HEK293 (cell line): ENCODE measurements around the gene TRIM28.

Source experiments
- CTCF ChIP-seq: fragments of 450-650 bp; formaldehyde crosslinking; IDR thresholded peaks from 2 replicates; pipeline ENCODE4 v1.5.1; 2016; ENCODE audit warnings: missing biosample characterization, missing genetic modification characterization
- KLF16 ChIP-seq: fragments of 450-650 bp; formaldehyde crosslinking; IDR thresholded peaks from 2 replicates; pipeline ENCODE4 v1.5.1; 2017; ENCODE audit warnings: missing biosample characterization, missing genetic modification characterization
- KLF9 ChIP-seq: fragments of 450-650 bp; formaldehyde crosslinking; IDR thresholded peaks from 2 replicates; pipeline ENCODE4 v1.5.1; 2016; ENCODE audit warnings: missing biosample characterization, missing genetic modification characterization, low read depth
- RBAK ChIP-seq: fragments of 450-650 bp; formaldehyde crosslinking; IDR thresholded peaks from 2 replicates; pipeline ENCODE4 v1.5.1; 2016; ENCODE audit warnings: missing biosample characterization, missing genetic modification characterization
- SALL2 ChIP-seq: fragments of 450-650 bp; formaldehyde crosslinking; IDR thresholded peaks from 2 replicates; pipeline ENCODE4 v1.5.0; 2017; ENCODE audit warnings: missing biosample characterization, mild to moderate bottlenecking, missing genetic modification characterization, borderline replicate concordance
- ZNF155 ChIP-seq: fragments of 450-650 bp; formaldehyde crosslinking; IDR thresholded peaks from 2 replicates; pipeline ENCODE4 v1.5.1; 2016; ENCODE audit warnings: missing biosample characterization, missing genetic modification characterization
- ZNF324 ChIP-seq: fragments of 450-650 bp; formaldehyde crosslinking; IDR thresholded peaks from 2 replicates; pipeline ENCODE4 v1.5.1; 2016; ENCODE audit warnings: missing biosample characterization, missing genetic modification characterization
- ZNF510 ChIP-seq: fragments of 450-650 bp; formaldehyde crosslinking; IDR thresholded peaks from 2 replicates; pipeline ENCODE4 v1.5.1; 2018; ENCODE audit warnings: mild to moderate bottlenecking, missing genetic modification characterization, missing biosample characterization; ENCODE audit not compliant: insufficient replicate concordance
- ZNF513 ChIP-seq: fragments of 450-650 bp; IDR thresholded peaks from 2 replicates; pipeline ENCODE4 v1.5.1; 2018; ENCODE audit warnings: missing biosample characterization, missing genetic modification characterization
- ZNF530 ChIP-seq: fragments of 450-650 bp; formaldehyde crosslinking; IDR thresholded peaks from 2 replicates; pipeline ENCODE4 v1.5.1; 2016; ENCODE audit warnings: low read depth, missing biosample characterization, missing genetic modification characterization
- ZNF792 ChIP-seq: fragments of 450-650 bp; formaldehyde crosslinking; IDR thresholded peaks from 2 replicates; pipeline ENCODE4 v1.5.1; 2016; ENCODE audit warnings: missing biosample characterization, missing genetic modification characterization

DNA sequence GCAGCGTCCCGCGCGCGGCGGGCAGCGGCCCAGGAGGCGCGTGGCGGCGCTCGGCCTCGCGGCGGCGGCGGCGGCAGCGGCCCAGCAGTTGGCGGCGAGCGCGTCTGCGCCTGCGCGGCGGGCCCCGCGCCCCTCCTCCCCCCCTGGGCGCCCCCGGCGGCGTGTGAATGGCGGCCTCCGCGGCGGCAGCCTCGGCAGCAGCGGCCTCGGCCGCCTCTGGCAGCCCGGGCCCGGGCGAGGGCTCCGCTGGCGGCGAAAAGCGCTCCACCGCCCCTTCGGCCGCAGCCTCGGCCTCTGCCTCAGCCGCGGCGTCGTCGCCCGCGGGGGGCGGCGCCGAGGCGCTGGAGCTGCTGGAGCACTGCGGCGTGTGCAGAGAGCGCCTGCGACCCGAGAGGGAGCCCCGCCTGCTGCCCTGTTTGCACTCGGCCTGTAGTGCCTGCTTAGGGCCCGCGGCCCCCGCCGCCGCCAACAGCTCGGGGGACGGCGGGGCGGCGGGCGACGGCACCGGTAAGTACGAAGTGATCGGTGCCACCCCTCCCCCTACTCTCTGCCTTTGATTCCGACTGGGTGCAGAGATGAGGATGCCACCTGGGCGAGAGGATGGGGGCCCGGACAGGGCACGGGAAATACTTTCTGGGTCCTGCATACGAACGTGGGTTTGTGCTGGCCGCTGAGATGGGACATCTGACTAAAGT is 874 bp downstream of the TRIM28 start:
- TF ChIP-seq CTCF (no peak), ZNF792 (tag by site-specific recombination) (no peak), RBAK (no peak), SALL2 (tag by site-specific recombination) (no peak), KLF9 (tag by site-specific recombination) (no peak; the same call in 1 of the 2 replicates), ZNF324 (tag by site-specific recombination) (no peak), ZNF510 (tag by site-specific recombination) (no peak), ZNF513 (tag by site-specific recombination) (0 out of 2 replicates have a peak, but pooled peaks have one; percentile 19), ZNF155 (tag by site-specific recombination) (no peak), KLF16 (no peak), ZNF530 (tag by site-specific recombination) (no peak)
